IPS-18c (cell line): ENCODE data around the gene CERS1.

Source experiments
- H3K4me3 ChIP-seq: 2 replicates; pipeline ENCODE4 v1.7.0; 2013; ENCODE audit warnings: low read depth, mild to moderate bottlenecking, low read length, moderate library complexity; ENCODE audit not compliant: insufficient read depth
- H3K9me3 ChIP-seq: one replicate; pipeline ENCODE4 v1.6.1; 2013; ENCODE audit warnings: mild to moderate bottlenecking, low read length, moderate library complexity; ENCODE audit not compliant: control insufficient read depth, insufficient read depth

CERS1 gene

DNA sequence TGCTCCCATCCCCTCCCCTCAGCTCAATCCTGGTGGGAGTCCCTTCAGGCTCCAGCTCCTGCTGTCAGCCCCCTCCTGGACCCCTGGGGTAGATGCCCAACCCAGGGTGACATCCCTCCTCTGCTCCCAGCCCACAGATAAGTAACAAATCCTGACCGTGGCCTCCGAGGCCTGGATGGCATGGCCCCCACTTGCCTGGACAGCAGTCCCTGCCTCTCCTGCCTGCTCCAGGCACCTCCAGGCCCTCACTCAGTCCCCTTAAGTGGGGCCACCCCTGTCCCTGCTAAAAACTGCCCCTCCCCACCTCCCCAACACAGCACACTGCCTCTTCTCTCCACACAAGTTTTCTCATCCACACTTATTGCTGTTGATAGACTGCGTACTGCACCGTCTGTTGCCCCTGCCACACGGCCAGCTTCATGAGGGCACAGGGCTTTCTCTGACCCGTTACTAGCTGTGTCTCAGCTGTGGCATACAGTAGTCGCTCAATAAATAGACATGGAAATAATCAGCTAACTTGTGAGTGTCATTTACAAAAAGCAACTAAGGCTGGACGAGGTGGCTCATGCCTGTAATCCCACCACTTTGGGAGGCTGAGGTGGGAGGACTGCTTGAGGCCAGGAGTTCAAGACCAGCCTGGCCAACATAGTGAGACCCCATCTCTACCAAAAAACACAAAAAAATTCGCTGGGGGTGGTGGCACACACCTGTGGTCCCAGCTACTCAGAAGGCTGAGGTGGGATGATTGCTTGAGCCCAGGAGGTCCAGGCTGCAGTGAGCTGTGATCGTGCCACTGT lies 5.8 kb downstream of the CERS1 start:
- no peak overlapping the region for H3K4me3 ChIP-seq
- no peaks in the 10 kb centered on the region for H3K9me3 ChIP-seq

DNA sequence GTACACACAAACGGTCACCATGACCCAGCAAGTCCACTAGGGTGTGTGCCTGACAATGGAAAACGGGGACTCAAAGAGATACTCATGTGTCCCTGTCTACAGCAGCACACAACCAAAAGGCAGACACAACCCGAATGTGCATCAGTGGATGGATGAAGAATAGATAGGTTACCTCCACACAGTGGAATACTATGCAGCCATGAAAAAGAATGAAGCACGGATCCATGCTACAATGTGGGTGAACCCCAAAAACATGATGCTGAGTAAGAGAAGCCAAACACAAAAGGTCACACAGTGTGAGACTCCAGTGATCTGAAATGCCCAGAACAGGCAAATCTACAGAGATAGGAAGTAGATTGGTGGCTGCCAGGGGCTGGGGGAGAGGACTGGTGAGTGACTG lies 9.0 kb downstream of the CERS1 start:
- no peak overlapping the region for H3K4me3 ChIP-seq
- H3K9me3 ChIP-seq = no peaks in the 10 kb centered on the region

DNA sequence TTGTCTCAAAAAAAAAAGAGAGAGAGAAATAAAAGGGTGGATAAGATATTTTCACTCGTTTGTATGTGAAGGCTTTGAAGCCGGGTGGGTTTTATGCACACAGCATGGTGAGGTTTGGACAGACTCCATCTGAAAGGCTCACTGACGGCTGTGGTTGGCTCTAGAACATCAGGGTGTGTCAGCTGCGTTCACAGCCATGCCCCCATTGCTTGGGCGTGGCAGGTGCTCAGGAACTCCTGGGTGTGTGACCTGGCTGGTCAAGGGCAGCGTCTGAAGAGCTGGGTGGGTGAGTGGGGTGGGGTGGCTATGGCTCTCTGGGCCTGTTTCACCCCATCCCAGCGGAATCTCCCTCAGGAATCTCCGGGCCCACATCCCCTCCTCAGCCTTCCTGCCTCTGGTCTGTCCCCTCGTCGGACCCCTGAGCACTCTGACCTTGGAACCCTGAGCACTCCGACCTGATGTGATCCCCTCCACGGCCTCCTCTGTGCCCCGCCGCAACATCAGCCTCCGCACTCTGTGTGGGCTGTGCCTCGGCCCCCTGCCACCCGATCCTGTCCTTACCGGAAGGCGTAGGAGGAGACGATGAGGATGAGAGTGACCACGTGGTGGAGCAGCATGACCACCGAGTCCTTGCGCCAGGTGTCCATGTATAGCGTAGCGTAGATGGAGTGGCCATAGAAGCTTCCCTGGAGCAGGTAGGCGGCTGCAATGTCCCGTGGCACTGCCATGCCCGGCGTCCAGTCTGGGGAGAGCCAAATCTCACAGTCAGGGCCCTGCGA lies 12.2 kb downstream of the CERS1 start:
- H3K9me3 ChIP-seq = no peaks in the 10 kb centered on the region
- H3K4me3 ChIP-seq = no peak overlapping the region

DNA sequence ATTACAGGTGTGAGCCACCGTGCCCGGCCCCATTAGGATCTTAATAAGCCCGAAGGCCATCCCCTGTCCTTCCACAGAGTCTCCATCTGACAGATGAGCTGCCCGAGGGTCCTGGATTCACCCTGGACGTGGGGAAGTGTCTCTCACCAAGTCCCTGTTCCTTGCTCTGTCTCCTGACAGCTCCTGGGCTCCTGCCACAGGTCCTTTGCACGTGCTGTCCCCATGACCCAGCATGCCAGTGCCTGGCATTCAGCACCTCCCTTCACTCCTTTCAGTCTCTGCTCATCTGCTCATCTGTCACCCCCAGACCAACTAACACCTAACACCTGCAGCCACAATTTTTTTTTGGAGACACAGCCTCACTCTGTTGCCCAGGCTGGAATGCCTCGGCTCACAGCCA lies 14.5 kb downstream of the CERS1 start:
- no peak overlapping the region for H3K4me3 ChIP-seq

DNA sequence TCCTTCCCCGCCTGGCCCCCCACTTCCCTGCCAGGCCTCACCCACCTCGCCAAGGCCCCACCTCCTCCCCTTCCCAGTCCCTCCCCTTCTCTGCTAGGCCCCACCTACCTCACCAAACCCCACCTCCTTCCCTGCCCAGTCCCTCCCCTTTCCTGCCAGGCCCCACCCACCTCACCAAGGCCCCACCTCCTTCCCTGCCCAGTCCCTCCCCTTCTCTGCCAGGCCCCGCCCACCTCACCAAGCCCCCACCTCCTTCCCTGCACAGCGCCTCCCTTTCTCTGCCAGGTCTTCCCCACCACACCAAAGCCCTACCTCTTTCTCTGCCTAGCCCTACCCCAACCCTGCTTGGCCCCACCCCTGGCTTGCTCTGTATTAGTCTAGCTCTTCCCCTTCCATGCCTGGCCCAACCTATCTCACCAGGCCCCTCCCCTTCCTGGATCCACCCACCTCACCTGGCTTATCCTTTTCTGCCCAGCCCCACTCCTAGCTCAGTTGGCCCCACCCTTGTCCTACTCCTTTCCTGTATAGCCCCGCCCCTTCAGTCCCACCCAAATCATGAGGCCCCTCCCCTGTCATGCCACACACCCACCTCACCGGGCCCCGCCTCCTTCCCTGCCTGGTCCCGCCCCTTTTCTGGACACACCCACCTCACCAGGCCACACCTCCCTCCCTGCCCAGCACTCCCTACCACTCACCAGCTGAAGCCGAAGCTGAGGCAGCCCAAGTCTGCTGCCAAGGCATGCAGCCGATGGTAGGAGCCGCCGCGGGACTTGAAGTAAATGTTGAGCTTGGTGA lies 16.2 kb downstream of the CERS1 start:
- Histone ChIP-seq H3K9me3 (no peaks in the 10 kb centered on the region), H3K4me3 (no peak overlapping the region)

More for the DNA sequence above, 14.5 kb downstream of the CERS1 start:
- no peaks in the 10 kb centered on the region for H3K9me3 ChIP-seq

DNA sequence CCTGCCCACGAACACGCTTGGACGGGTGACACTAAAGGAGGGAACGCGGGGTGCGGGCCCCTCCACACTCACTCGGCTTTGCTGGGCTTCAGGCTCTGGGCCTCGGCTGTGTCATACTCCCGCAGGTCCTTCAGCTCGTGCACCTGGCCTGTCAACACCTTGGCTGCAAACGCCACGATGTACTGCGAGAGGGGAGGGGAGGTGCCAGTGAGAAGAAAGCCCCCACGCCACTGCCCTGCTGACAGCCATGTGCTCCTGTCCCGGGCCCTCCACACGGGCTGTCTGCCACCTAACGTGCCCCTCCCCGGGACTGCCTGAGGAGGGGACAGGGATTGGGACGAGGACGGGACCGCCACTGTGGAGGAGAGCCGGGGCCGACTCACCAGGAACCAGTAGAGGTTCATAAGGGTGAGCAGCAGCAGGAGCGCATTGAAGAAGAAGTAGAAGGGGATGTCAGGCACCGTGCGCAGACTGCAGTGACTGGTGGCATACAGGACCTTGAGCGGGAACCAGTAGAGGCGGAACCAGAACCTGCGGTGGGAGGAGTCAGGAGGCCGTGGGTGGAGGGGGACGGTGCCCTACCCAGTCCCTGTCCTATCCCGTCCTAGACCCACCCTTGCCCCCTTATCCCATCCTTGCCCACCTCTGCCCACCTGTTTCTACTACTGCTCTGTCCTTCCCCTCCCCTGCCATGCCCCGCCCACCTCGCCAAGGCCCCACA lies 16.9 kb downstream of the CERS1 start:
- Histone ChIP-seq H3K9me3 (no peaks in the 10 kb centered on the region), H3K4me3 (no peak overlapping the region)

DNA sequence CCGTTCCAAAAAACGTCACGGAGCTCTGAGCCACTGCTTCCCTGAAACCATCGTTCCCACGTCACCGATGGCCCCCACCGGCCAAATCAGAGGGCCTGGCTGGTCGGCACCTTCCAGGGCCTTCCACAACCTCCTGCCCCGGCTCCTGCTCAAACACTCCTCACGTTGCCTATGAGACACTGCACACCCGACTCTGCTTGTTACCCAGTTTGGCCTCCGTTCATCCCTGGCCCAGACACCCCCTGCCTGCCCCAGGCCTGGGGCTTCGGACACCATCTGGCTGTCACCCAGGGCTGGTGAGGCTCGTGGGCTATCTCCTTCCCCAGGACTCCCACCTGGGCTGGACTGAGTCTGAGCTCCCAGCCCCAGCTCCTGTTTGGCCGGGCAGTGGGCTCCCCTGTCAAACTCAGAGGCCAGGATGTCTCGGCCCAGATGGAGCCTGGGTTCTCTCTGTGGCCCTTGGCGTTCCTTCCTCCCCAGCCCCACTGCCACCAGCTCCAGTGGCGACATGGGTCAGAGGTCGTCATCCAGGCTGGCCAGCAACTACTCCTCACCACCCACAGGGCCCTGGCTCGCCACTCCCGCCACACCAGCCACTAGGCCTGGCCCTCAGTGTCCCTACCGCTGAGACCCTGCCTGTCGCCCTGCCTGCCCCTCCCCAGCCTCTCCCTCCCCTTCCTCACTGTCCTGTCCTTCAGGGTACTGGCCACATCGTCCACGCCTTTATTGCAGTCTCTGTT lies 17.7 kb downstream of the CERS1 start:
- H3K4me3 ChIP-seq = no peak overlapping the region
- no peaks in the 10 kb centered on the region for H3K9me3 ChIP-seq

DNA sequence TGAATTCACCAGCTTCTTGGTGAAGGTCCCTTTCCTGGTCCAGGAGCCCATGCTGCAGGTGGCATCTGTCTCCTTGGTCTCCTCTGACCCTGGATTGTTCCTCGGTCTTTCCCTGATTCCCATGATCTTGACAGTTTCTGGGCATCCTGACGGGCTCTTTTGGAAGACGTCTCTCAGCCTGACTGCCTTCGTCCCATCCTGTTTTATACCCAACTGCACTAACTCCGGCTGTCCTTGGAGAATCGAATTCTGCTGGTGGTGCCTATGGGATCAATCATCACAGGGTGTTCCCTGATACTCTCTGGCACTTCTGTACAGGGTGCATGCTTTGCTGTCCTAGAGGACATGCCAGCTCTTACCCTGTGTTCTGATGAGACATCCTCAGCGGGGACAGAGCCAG lies 19.1 kb downstream of the CERS1 start:
- Histone ChIP-seq H3K9me3 (no peaks in the 10 kb centered on the region), H3K4me3 (no peak overlapping the region)

DNA sequence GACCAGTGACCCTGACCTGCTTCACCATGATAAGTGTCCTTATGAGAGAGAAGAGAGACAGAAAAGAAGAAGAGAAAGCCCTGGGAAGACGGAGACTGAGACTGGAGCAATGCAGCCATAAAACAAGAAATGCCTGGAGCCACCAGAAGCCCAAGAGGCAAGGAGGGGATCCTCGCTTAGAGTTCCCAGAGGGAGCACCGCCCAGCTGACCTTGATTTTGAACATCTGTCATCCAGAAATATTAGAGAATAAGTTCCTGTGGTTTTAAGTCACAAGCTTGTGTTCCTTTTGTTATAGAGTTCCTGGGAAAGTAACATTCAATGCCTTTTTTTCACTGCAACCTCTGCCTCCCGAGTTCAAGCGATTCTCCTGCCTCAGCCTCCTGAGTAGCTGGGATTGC lies 20.2 kb downstream of the CERS1 start:
- no peak overlapping the region for H3K4me3 ChIP-seq
- H3K9me3 ChIP-seq = no peaks in the 10 kb centered on the region

DNA sequence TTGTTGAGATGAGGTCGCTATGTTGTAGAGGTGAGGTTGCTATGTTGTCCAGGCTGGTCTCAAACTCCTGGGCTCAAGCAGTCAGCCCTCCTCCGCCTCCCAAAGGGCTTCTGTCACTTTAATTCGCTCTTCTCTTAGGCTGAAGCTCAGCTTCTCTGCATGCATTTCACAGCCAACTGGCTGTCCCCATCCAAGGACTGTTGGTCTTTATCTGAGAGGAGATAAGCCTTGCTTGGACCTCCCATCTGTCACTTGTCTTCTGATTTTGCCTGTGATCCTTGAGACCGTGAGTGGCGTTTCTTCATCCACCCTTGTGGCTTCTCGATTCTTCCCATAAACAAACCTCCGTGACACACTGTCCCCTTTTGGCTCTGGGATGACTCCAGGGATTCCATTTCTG lies 24.4 kb downstream of the CERS1 start:
- no peaks in the 10 kb centered on the region for H3K9me3 ChIP-seq
- no peak overlapping the region for H3K4me3 ChIP-seq

DNA sequence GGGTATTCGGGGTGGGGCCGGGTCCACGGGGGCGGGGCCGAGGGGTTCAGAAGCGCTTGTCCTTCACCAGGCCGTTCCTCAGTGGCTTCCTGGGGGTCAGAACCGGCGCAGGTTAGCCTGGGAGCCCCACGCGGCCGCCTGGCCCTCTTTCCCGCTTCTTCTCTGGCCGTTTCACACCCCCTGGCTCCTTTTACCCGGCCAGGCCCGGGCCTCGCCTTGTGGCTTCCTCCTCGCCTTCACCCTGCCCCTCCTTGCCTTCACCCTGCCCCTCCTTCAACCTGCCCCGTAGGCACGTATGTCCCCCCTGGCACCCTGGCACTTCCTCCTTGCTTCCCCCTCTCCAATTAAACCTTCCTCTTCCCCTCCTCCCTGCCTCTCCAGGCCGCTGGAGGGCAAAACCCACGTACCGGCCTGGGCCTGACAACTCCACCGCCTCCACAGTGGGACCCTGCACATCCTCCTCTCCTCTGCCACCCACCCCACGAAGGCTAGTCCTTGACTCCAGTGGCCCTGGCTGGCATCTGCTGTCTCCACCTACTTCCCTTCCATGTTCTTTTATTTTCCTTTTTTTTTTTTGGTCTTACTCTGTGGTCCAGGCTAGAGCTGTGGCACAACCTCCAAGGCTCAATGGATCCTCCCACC lies 25.3 kb downstream of the CERS1 start:
- H3K9me3 ChIP-seq = no peaks in the 10 kb centered on the region
- no peak overlapping the region for H3K4me3 ChIP-seq

DNA sequence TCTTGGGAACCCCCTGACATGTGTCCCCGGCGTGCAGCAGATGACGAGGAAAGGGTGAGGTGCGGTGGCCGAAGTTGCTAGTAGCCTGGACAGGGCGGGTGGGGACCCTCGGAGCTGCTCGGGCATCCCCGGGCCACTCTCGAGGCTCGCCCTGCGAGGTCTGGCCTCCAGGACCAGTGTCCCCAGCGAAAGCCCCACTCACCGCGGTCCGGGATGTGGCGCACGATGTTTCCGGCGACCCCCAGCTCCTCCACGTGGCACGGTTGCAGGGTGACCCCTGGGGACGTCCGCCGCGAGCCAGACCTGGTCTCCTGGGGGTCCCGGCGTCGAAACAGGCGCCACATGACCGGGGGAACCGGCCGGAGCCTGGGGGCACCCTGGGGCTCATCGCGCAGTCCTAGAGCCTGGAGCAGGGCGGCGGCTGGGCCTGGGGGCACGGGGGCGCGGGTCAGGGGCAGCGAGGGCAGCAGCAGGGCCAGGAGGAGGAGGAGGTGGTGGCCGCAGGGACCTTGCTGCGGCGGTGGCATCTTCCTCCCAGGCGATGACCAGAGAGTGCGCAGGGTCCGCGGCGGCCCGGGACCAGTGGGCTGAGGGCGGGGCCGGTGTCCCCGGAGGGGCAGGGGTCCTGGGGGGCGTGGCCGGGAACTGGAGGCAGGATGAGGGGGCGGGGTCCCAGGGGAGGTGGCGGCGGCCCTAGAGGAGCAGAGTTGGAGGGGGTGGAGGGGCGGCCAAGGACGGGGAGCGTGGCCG lies 26.0 kb downstream of the CERS1 start:
- H3K9me3 ChIP-seq = no peaks in the 10 kb centered on the region
- no peak overlapping the region for H3K4me3 ChIP-seq

DNA sequence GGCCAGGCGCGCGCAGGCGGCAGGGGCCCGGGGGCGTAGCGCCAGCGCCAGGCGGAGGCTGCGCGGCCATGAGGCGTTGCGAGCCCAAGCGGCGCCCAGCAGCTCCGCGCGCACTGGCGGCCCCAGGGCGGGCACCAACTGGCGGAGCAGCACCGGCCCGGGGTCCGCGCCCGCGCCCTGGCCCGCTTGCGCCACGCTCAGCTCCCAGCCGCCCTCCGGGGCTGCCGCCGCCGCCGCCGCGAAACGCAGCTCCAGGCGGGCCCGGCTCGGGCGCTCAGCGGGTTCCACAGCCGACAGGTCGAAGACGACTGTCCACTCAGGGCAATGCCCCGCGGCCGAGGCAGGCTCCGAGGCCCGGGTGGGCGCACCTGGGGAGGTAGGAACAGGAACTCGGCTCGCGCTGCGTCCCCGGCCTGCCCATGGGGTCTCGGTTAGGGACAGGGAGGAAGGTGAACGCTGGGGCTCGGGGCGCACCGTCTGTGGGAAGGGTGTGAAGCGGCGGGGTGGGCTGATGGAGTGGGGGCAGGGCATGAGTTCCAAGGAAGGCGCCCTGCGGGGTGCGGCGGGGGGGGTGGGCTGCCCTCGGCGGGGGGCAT lies 26.8 kb downstream of the CERS1 start:
- Histone ChIP-seq H3K9me3 (no peaks in the 10 kb centered on the region), H3K4me3 (no peak overlapping the region)

DNA sequence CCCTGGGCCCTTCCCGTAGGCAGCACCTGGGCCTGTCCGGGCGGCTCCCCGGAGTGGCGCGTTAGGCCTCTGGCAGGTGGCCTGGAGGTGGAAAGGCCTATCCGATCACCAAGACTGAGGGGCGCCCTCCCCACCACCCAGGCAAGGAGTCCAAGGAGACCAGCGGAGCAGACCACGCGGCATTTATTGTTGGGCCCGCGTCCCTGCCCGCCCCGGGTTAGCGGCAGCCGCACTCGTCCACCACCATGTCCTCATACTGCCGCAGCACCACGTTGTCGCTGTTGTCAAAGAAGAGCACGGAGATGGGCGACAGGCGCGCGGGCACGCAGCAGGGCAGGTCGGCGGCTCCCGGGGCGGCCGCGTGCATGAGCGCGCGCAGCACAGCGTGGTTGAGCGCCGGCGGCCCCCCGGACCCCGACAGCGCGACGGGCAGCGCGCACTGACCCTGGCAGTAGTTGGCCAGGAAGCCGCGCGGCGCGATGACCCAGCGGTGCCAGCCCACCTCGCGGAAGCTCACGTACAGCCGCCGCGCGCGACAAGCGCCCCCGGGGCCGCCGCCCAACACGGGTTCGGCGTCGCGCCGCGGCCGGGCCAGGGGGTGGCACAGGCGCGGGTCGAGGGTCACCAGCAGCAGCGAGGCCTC lies 27.5 kb downstream of the CERS1 start:
- H3K9me3 ChIP-seq = no peaks in the 10 kb centered on the region
- no peak overlapping the region for H3K4me3 ChIP-seq

DNA sequence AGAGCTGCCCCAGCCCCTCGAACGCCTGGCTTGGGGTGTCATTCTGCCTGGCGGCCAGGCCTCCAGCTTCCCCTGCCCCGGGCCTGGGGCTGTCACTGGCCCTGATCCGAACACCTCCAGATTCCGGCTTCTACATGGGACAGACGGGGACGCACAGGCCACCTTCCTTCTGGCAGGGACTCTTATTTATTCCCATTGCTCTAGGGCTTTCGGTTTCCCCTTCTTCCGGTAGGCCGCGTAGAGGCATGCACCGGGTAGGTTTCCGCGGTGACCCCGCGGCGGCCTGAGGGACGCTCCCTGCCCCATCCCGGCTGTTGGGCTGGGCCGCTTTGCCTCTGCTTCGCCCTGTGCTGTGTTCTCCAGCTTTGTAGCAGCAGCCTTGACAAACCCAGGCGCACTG lies 28.2 kb downstream of the CERS1 start:
- H3K4me3 ChIP-seq = no peak overlapping the region
- no peaks in the 10 kb centered on the region for H3K9me3 ChIP-seq
